Tibial nerve (tissue), 4 donors: ENCODE results near the gene C12orf56. TPM values are rescaled to one million over a fixed set of nuclear protein-coding genes. Genes with fewer than 3 reads are reported as not detected.
"Not testable (repeated sequence)": the region's sequence is repeated elsewhere in the genome, so short reads cannot be mapped to it uniquely, and the experiment has no call there.

Experiments
- DNase-seq, 2 donors: peaks; one replicate each; pipeline ENCODE4 v3.0.0-alpha.2; 2019; ENCODE audit warnings: low spot score in 2 of 2
- H3K27ac ChIP-seq, 4 donors: fragments of 200-600 bp; sonication (generic) in 3 of 4; one replicate each; pipeline ENCODE4 v1.5.1; 2017 to 2019; ENCODE audit warnings: mild to moderate bottlenecking in 1 of 4
- H3K27me3 ChIP-seq, 2 donors: fragments of 200-600 bp; sonication (generic) in 1 of 2; one replicate each; pipeline versions ENCODE4 v1.5.1 to v1.6.0; 2017 to 2019
- H3K36me3 ChIP-seq, 3 donors: fragments of 200-600 bp; sonication (generic); one replicate each; pipeline ENCODE4 v1.5.1; 2018 to 2019
- H3K4me1 ChIP-seq, 4 donors: fragments of 200-600 bp; sonication (generic) in 3 of 4; one replicate each; pipeline ENCODE4 v1.5.1; 2017 to 2019
- H3K4me3 ChIP-seq, 4 donors: fragments of 200-600 bp; sonication (generic) in 3 of 4; one replicate each; pipeline ENCODE4 v1.5.1; 2017 to 2019; ENCODE audit warnings: mild to moderate bottlenecking in 1 of 4, moderate library complexity in 1 of 4
- H3K9me3 ChIP-seq, 4 donors: fragments of 200-600 bp; sonication (generic) in 3 of 4; one replicate each; pipeline ENCODE4 v1.5.1; 2017 to 2019
- EP300 ChIP-seq, 2 donors: sonication (generic); formaldehyde crosslinking; IDR thresholded peaks; one replicate each; pipeline ENCODE4 v1.6.1; 2017; ENCODE audit warnings: antibody characterized with exemption in 2 of 2, mild to moderate bottlenecking in 1 of 2
- POLR2A ChIP-seq, 2 donors: fragments of 450-650 bp; IDR thresholded peaks; one replicate each; pipeline ENCODE4 v1.6.1; 2017; ENCODE audit warnings: antibody characterized with exemption in 2 of 2, mild to moderate bottlenecking in 2 of 2, moderate library complexity in 2 of 2
- WGBS, 2 donors: methylation state at CpG; one replicate each; pipeline ENCODE4 v1.1.5; 2018; 5-methylcytosine and 5-hydroxymethylcytosine counted together
- total RNA-seq, 4 donors: library from RNA; depleted of rRNA; stranded (reverse); fragments of >200 nt; gene quantifications; one replicate each; pipeline ENCODE4 v1.1.0, GENCODE V29; 2016
- TF ChIP-seq, protein P1 (sequence below), 5 experiments: fragments of 200-600 bp in 3 of 5; fragments of 450-650 bp in 2 of 5; sonication (generic) in 3 of 5; IDR thresholded peaks; one replicate each; pipeline ENCODE4 v1.5.1; 2016 to 2019; ENCODE audit warnings: antibody characterized with exemption in 5 of 5, mild to moderate bottlenecking in 3 of 5, moderate library complexity in 2 of 5

The C12orf56 gene
- total RNA-seq, 4 donors from 2014 or later, result 8.7 to 11.6 (median 9.7) TPM

DNA sequence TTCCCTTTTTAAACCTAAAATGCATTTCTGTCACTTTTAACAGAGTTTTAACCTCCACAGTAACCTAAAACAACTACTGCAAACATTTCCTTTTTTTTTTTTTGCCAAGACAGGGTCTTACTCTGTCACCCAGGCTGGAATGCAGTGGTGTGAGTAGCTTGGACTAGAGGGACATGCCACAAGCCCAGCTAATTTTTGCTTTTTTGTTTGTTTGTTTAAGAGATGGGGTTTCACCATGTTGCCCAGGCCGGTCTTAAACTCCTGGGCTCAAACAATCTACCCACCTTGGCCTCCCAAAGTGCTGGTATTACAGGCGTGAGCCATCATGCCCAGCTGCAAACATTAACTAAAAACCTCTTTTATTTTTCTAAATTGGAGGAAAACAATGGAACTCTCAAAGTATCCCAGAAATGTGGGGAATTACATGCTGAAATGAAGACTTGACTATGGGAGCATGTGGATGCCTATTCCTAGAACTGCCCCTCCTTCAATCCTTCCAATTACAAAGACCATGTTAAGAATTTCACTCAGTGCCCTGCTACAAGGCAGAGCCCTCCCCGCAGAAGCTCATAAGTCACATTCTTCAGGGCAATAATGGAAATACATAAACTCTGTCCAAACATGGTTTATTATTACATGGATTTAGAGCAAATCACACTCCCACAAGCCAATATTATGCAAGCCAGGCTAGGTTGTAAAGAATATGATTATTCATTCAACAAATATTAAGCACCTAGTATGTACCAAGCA lies 66.9 kb downstream of the C12orf56 start:
- DNase-seq, result no peak
- Histone ChIP-seq H3K36me3 (no peaks in the 10 kb centered on the region), H3K4me3 (no peak overlapping the region), H3K27ac (peak overlapping the region in 3 of 4 donors; percentile 17 to 68 (median 52)), H3K27me3 (no peaks in the 10 kb centered on the region), H3K9me3 (no peaks in the 10 kb centered on the region), H3K4me1 (peaks cover 0 to 25% (median 0%) of the 10 kb centered on the region in 4 donors)
- TF ChIP-seq EP300 (IDR thresholded peaks at IDR 0.05) (no peak), POLR2A (IDR thresholded peaks at IDR 0.05) (no peak)
- TF ChIP-seq, protein P1, sequence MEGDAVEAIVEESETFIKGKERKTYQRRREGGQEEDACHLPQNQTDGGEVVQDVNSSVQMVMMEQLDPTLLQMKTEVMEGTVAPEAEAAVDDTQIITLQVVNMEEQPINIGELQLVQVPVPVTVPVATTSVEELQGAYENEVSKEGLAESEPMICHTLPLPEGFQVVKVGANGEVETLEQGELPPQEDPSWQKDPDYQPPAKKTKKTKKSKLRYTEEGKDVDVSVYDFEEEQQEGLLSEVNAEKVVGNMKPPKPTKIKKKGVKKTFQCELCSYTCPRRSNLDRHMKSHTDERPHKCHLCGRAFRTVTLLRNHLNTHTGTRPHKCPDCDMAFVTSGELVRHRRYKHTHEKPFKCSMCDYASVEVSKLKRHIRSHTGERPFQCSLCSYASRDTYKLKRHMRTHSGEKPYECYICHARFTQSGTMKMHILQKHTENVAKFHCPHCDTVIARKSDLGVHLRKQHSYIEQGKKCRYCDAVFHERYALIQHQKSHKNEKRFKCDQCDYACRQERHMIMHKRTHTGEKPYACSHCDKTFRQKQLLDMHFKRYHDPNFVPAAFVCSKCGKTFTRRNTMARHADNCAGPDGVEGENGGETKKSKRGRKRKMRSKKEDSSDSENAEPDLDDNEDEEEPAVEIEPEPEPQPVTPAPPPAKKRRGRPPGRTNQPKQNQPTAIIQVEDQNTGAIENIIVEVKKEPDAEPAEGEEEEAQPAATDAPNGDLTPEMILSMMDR (IDR thresholded peaks at IDR 0.05), result no peak
- WGBS, 2 donors, result 46 to 54% methylated on average over 3 of the region's 3 CpGs

DNA sequence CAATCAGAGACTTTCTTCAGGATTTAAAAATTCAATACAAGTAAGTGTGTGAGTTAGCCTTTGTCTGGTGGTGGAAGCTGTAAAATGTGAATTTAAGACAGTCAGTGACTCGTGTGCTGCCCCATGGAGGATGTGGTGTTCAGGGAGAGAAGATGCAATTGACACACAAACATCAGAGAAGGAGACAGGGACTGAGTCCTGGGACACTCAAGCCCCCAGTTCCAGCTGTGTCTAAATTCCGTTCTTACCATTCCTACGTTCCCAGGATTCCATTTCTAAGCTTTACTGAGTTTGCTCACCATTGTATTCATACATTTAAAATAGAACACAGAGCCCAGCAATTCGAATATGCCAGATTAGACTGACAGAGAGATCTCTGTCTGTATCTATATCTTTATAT lies 67.6 kb downstream of the C12orf56 start:
- TF ChIP-seq, protein P1 (IDR thresholded peaks at IDR 0.05), result no peak
- no peak for TF ChIP-seq POLR2A (IDR thresholded peaks at IDR 0.05)
- no peak for TF ChIP-seq EP300 (IDR thresholded peaks at IDR 0.05)
- Histone ChIP-seq H3K36me3 (no peaks in the 10 kb centered on the region), H3K27me3 (no peaks in the 10 kb centered on the region), H3K27ac (peak overlapping the region in 3 of 4 donors; percentile 17 to 68 (median 52)), H3K9me3 (no peaks in the 10 kb centered on the region), H3K4me1 (peaks cover 0 to 25% (median 0%) of the 10 kb centered on the region in 4 donors), H3K4me3 (no peak overlapping the region)
- WGBS, 2 donors, result 40 to 48% methylated on average over 4 of the region's 4 CpGs
- no peak for DNase-seq

DNA sequence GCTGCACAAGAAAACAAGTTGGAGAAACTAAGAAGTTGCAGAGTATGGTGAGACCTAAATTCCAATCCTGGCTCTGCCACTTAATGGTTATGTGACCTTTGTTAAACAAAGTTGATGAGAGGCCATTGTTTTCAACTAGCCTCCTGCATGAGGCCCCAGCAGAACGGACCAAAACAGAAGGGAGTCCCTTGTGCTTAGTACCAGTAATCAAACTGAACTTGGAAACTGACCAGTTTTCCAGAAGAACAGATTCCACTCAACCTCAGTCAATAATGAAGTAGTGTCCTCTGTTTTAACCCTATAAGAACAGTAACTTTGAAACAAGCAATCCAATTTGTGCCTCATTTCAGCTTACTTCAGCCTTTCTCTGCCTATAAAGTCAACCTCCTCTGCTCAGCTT lies 69.9 kb downstream of the C12orf56 start:
- Histone ChIP-seq H3K27ac (peak overlapping the region; percentile 36 to 71 (median 62)), H3K27me3 (no peaks in the 10 kb centered on the region), H3K36me3 (no peaks in the 10 kb centered on the region), H3K9me3 (no peaks in the 10 kb centered on the region), H3K4me1 (peaks cover 0 to 19% (median 0%) of the 10 kb centered on the region in 4 donors), H3K4me3 (no peak overlapping the region)
- TF ChIP-seq, protein P1 (IDR thresholded peaks at IDR 0.05), result no peak
- TF ChIP-seq POLR2A (IDR thresholded peaks at IDR 0.05) (no peak), EP300 (IDR thresholded peaks at IDR 0.05) (no peak)
- no peak for DNase-seq
- 21 to 24% methylated on average over 1 of the region's 1 CpG for WGBS, 2 donors

DNA sequence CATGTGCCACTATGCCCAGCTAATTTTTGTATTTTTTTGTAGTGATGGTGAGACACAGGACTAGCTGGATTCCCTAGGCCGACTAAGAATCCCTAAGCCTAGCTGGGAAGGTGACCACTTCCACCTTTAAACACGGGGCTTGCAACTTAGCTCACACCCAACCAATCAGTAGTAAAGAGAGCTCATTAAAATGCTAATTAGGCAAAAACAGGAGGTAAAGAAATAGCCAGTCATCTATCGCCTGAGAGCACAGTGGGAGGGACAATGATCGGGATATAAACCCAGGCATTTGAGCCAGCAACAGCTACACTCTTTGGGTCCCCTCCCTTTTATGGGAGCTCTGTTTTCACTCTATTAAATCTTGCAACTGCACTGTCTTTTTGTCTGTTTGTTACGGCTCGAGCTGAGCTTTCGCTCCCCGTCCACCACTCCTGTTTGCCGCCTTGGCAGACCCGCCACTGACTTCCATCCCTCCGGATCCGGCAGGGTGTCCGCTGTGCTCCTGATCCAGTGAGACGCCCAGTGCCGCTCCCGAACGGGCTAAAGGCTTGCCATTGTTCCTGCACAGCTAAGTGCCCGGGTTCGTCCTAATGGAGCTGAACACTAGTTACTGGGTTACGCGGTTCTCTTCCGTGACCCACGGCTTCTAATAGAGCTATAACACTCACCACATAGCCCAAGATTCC lies 70.9 kb downstream of the C12orf56 start:
- peaks cover 0 to 19% (median 0%) of the 10 kb centered on the region in 4 donors for H3K4me1 ChIP-seq
- H3K36me3 ChIP-seq, H3K4me3 ChIP-seq, DNase-seq, H3K9me3 ChIP-seq, H3K27me3 ChIP-seq: not testable (repeated sequence)
- WGBS, 2 donors, result 51 to 71% methylated on average over 23 of the region's 23 CpGs
- H3K27ac ChIP-seq, result peak overlapping the region; percentile 36 to 71 (median 62)

DNA sequence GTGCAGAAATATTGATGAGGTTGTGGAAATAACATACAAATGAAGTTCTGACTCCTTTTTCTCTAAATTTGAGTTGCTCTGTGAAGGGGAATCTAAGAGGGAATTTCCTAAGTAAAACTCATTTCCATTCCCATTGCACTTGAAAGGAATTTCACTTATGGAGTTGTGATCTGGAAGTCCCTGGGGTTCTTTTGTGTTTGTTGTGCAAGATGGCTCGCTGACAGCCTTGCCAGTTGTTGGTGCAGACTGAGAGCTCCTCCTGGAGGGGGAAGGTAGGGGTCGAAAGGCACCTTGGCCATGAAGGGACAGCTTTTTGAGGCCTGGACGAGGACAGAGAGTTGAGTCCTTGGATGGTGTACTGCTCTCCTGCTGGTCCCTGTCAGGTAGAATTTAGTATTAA lies 72.0 kb downstream of the C12orf56 start:
- Histone ChIP-seq H3K9me3 (no peaks in the 10 kb centered on the region), H3K27ac (peak overlapping the region in 2 of 4 donors; percentile 66 to 71), H3K4me1 (peaks cover 0 to 9% (median 0%) of the 10 kb centered on the region in 4 donors), H3K36me3 (no peaks in the 10 kb centered on the region), H3K4me3 (no peak overlapping the region), H3K27me3 (no peaks in the 10 kb centered on the region)
- WGBS, 2 donors, result 25 to 34% methylated on average over 3 of the region's 3 CpGs
- no peak for DNase-seq
- TF ChIP-seq POLR2A (IDR thresholded peaks at IDR 0.05), result no peak
- no peak for TF ChIP-seq EP300 (IDR thresholded peaks at IDR 0.05)
- TF ChIP-seq, protein P1 (IDR thresholded peaks at IDR 0.05), result no peak
